NCI-H524 treated with DMSO at 0.1 percent for 48 hours (cell line): ENCODE measurements around the gene RUSF1.
"Not testable (repeated sequence)": the region's sequence is repeated elsewhere in the genome, so short reads cannot be mapped to it uniquely, and the experiment has no call there.

Source experiments
- DNase-seq: peaks from one replicate; lab custom pipeline; 2025; lab: John Stamatoyannopoulos, UW

The RUSF1 gene

GRCh38 chr16:31487071-31487719, 21.0 kb downstream of the RUSF1 start:
- DNase-seq: no peak

GRCh38 chr16:31486045-31486444, 22.1 kb downstream of the RUSF1 start:
- DNase-seq: no peak

GRCh38 chr16:31485571-31485970, 22.6 kb downstream of the RUSF1 start:
- no peak for DNase-seq

- DNase-seq: no peak
These were observed 23.6 kb downstream of the RUSF1 start for GRCh38 chr16:31484491-31485171.

DNA sequence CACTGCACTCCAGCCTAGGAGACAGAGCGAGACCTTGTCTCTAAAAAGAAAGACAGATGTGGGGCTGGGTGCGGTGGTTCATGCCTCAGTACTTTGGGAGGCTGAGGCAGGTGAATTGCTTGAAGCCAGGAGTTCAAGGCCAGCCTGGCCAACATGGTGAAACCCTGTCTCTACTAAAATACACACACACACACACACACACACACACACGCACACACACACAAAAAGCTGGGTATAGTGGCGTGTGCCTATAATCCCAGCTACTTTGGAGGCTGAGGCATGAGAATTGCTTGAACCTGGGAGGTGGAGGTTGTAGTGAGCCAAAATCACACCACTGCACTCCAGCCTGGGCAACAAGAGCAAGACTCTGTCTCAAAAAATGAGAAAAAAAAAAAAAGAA, 24.1 kb downstream of the RUSF1 start:
- DNase-seq: not testable (repeated sequence)

DNA sequence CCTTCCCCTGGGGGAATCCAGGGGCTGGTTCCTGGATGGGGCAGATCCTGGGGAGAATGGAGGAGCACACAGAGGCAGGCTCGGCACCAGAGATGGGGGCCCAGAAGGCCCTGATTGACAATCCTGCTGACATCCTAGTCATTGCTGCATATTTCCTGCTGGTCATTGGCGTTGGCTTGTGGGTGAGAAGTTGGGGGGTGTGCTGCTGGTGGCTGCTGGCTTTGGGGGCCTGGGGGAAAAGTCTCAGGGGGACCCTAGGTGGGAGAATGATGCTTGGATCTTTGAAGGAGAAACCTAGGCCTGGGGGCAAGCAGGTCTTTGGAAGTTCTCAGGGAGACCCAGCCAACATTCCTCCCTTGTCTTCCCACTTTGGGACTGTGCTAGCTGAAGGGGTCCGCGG, 25.1 kb downstream of the RUSF1 start, which contains the start of gene SLC5A2:
Gene SLC5A2, plus strand, starts transcription at position 43 of the 400 bp plus-strand sequence. Its CDS starts 14 bp downstream, at position 57.
- no peak for DNase-seq

GRCh38 chr16:31480851-31481536, 27.2 kb downstream of the RUSF1 start:
- DNase-seq: no peak

DNA sequence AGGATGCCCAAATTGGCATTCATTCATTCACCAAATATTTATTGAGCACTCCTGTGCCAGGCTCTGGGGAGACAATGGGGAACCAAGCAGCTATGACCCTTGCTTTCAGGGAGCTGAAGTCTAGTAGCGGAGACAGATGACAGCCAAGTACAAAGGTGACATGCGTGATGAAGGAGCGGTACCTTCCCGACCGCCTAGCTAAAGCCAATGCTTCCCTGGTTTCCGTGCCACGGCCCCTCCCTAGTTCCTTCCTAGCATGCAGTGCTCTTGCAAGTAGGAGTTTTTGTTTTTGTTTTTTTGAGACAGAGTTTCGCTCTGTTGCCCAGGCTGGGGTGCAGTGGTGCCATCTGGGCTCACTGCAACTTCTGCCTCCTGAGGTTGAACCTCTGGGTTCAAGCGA, 28.4 kb downstream of the RUSF1 start:
- no peak for DNase-seq

DNA sequence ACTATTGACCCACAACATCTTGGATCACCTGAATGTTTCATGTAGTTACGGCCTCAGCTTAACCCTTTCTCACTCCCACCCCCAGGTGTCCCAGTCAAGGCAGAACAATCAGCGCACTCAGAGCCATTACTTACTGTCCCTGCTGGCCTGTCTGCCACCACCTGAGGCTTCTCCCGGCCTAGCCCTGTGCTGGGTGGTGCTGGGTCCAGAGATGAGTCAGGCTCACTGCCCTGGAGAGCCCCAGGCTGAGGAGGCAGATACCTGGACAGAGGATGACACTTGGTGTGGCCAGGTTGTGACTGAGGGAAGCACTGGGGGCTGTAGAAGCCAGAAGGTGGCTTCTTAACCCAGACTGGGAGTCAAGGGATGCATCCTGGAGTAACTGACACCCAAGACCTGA, 29.2 kb downstream of the RUSF1 start:
- DNase-seq: no peak

DNA sequence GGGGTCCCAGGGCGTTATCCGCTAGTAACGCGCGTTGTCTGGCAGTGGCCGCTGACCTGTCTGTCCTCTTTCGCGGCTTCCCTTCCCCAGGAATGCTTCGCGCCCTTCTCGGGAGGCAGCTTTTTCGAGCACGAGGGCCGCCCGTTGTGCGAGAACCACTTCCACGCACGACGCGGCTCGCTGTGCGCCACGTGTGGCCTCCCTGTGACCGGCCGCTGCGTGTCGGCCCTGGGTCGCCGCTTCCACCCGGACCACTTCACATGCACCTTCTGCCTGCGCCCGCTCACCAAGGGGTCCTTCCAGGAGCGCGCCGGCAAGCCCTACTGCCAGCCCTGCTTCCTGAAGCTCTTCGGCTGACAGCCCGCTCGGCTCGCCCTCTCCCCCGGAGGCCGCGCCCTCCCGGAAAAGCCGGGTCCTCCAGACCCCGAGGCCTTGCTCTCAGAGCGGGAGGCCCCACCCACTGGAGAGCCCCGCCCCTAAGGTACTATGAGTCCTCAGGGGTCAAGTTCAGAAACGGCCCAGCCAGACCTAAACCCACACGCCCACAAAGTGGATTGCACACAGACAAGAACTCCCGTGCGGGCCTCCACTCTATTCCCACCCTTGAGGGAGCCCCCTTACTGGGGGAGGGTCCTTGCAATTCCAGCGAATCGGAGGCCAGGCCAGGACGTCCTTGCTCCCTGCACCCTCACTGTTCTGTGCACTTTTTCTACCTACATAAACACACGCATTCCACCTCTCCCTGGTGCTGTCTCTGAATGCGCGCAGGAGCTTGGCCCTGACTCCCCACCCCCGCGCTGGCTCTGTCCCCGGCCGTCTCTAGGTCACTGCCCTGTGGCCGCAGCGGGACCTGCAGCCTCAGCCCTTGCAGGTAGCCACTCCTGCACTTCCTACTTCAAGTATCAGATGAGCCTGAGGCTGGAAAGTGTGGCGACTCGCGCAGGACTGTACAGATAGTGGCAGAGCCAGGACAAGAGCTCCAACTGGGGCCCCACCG, 30.7 kb downstream of the RUSF1 start:
- DNase-seq: no peak

DNA sequence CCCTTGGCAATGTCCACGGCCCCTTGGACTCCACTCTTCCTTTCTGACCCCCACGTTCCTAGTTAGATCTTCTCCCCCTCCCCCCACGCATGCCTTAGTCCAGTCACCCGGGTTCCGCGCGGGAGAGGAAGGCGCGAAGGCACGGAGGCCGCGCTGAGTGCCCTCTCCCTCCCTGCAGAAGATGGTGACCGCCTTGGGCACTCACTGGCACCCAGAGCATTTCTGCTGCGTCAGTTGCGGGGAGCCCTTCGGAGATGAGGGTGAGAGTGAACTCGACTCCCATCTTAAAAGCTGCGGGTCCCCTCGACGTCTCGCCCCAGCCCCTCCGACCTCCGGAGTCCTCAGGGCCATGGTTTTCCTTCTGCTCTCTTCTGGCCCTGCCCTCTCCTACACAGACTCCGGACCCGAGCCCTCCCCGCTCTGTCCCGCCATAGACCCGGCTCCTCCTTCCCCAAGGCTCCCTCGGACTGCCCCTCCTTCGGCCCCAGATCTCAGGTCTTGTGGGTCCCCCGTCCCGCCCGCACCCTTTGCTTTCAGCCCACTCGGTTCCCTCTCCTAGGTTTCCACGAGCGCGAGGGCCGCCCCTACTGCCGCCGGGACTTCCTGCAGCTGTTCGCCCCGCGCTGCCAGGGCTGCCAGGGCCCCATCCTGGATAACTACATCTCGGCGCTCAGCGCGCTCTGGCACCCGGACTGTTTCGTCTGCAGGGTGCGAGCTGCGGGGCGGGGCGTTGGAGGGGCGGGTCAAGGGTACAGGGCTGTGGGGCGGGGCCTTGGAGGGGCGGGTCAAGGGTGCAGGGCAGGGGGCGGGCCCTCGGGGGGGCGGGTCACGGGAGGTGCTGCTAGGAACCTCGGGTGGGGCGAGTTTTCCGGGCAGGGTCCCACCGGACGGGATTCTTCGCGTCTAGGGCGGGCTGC, 31.6 kb downstream of the RUSF1 start:
- DNase-seq: no peak

GRCh38 chr16:31475946-31476302, 32.3 kb downstream of the RUSF1 start:
- no peak for DNase-seq

GRCh38 chr16:31474773-31475738, 33.1 kb downstream of the RUSF1 start:
- DNase-seq: no peak

GRCh38 chr16:31474173-31474714, 33.9 kb downstream of the RUSF1 start:
- DNase-seq: no peak

DNA sequence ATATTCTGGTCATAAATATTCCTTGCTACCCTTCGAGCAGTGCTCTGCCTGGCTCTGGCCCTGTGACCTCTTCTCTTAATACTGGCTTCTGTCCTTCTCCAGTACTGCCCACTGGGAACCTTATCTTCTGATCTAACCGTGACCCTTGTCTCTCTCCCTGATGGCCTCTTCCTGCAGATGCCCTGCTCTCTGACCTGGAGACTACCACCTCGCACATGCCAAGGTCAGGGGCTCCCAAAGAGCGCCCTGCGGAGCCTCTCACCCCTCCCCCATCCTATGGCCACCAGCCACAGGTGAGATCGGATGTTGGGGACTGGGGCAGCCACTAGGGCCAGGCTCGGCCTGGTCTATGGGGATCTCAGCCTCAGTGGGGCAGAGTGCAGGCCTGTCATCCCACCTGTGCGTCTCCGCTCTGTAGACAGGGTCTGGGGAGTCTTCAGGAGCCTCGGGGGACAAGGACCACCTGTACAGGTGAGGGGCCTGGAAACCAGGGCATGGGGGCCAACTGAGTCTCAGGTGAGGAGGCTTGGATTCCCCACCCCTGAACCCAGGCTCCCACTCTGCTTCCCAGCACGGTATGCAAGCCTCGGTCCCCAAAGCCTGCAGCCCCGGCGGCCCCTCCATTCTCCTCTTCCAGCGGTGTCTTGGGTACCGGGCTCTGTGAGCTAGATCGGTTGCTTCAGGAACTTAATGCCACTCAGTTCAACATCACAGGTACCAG, 34.8 kb downstream of the RUSF1 start:
- no peak for DNase-seq

GRCh38 chr16:31472709-31473203, 35.4 kb downstream of the RUSF1 start:
- DNase-seq: no peak

- no peak for DNase-seq
These were observed 36.1 kb downstream of the RUSF1 start, which contains the start of gene TGFB1I1 for GRCh38 chr16:31471875-31472708. TGFB1I1 (plus strand) TSS chr16:31472152; CDS start chr16:31472189, 37 bp downstream.
